ENCODE measurements around the gene PLXNA2. TPM values are rescaled to one million over a fixed set of nuclear protein-coding genes. Genes with fewer than 3 reads are reported as not detected.

PLXNA2 gene
- total and polyA plus RNA-seq, 2 donors (not counting 1 experiment from before 2014, with no cell fraction given): 0.31 to 1.2 TPM

GRCh38 chr1:207991583-207992026 is 252.6 kb downstream of the PLXNA2 start:
- Mint-ChIP-seq H3K9me3 (ENCODE audit: insufficient read depth) (no peaks in the 10 kb centered on the region), H3K27ac (no peak overlapping the region)
- H3K36me3 ChIP-seq (replicated peaks in 1 of 2; ENCODE audit: control extremely low read depth in 1 of 2, control insufficient read depth in 1 of 2, extremely low read depth in 1 of 2, insufficient read depth in 2 of 2, low read length in 1 of 2): no peaks in the 10 kb centered on the region

More at GRCh38 chr1:207991583-207992026, 252.6 kb downstream of the PLXNA2 start:
- no peaks in the 10 kb centered on the region for H3K4me1 Mint-ChIP-seq
- Histone ChIP-seq H3K27me3 (replicated peaks in 1 of 4; ENCODE audit: control extremely low read depth in 1 of 4, control insufficient read depth in 3 of 4, insufficient read depth in 4 of 4, low read length in 3 of 4) (no peaks in the 10 kb centered on the region), H3K9me3 (ENCODE audit: control extremely low read depth in 1 of 3, control insufficient read depth in 2 of 3, insufficient read depth in 1 of 3, low read length in 2 of 3) (no peaks in the 10 kb centered on the region), H3K4me1 (ENCODE audit: control insufficient read depth in 2 of 2, insufficient read depth in 2 of 2, low read length in 2 of 2) (no peaks in the 10 kb centered on the region), H3K4me3 (ENCODE audit: control extremely low read depth in 1 of 5, extremely low read depth in 1 of 5, insufficient read depth in 1 of 5, low read depth in 2 of 5, low read length in 4 of 5) (no peak overlapping the region), H4K20me1 (ENCODE audit: control insufficient read depth, insufficient read depth, low read length, poor library complexity, severe bottlenecking) (no peaks in the 10 kb centered on the region), H3K79me2 (ENCODE audit: control insufficient read depth, insufficient read depth, low read length) (no peaks in the 10 kb centered on the region), H3K9ac (ENCODE audit: low read length) (no peak overlapping the region), H3K27ac (ENCODE audit: low read length in 2 of 2) (no peak overlapping the region), H2AFZ (ENCODE audit: insufficient read depth, low read depth, low read length, poor library complexity, severe bottlenecking) (no peak overlapping the region), H3K4me2 (replicated peaks; ENCODE audit: low read depth, low read length, poor library complexity, severe bottlenecking) (no peak overlapping the region)
- H3K27me3 Mint-ChIP-seq: peaks cover 25% of the 10 kb centered on the region
- DNase-seq (no peak), ATAC-seq (ENCODE audit: low read depth) (no peak)
- intact Hi-C loops (cut with micrococcal nuclease): no loop called here
- CTCF ChIA-PET: no interaction called here
- 100% methylated on average over 3 of the region's 5 CpGs for WGBS (ENCODE audit: insufficient coverage)
- no peak overlapping the region for H3K4me3 Mint-ChIP-seq
- TF ChIP-seq EZH2 (IDR thresholded peaks at IDR 0.05; ENCODE audit: borderline replicate concordance, insufficient read depth, low read depth, low read length, poor library complexity, severe bottlenecking): no peak
- TF ChIP-seq CTCF (IDR thresholded peaks at IDR 0.05): no peak
- POLR2A ChIA-PET: no interaction called here
